Measurements from ENCODE around the gene CIC. TPM values are rescaled to one million over a fixed set of nuclear protein-coding genes. Genes with fewer than 3 reads are reported as not detected.

CIC gene
- total RNA-seq, 1 donor from 2014 or later, result 15.4 TPM

GRCh38 chr19:42287827-42288107, 18.7 kb downstream of the CIC start:
- DNase-seq (ENCODE audit: low read depth, low spot score), result no peak

- no peak for DNase-seq (ENCODE audit: low read depth, low spot score)
Observed at GRCh38 chr19:42288387-42288786, 19.3 kb downstream of the CIC start.

GRCh38 chr19:42288881-42289555, 20.0 kb downstream of the CIC start:
- DNase-seq (ENCODE audit: low read depth, low spot score), result no peak

GRCh38 chr19:42289556-42290041, 20.5 kb downstream of the CIC start:
- DNase-seq (ENCODE audit: low read depth, low spot score), result no peak

- no peak for DNase-seq (ENCODE audit: low read depth, low spot score)
Observed at GRCh38 chr19:42290136-42290522, 21.1 kb downstream of the CIC start.

GRCh38 chr19:42290523-42291434, 21.7 kb downstream of the CIC start:
- no peak for DNase-seq (ENCODE audit: low read depth, low spot score)

GRCh38 chr19:42291435-42291810, 22.4 kb downstream of the CIC start:
- no peak for DNase-seq (ENCODE audit: low read depth, low spot score)

- no peak for DNase-seq (ENCODE audit: low read depth, low spot score)
Observed at GRCh38 chr19:42292042-42292960, 23.2 kb downstream of the CIC start.

- DNase-seq (ENCODE audit: low read depth, low spot score), result no peak
Observed at GRCh38 chr19:42292963-42293362, 23.9 kb downstream of the CIC start.

GRCh38 chr19:42293540-42293939, 24.5 kb downstream of the CIC start:
- DNase-seq (ENCODE audit: low read depth, low spot score), result no peak

GRCh38 chr19:42293948-42294347, 24.9 kb downstream of the CIC start:
- DNase-seq (ENCODE audit: low read depth, low spot score), result no peak

- DNase-seq (ENCODE audit: low read depth, low spot score), result no peak
Observed at GRCh38 chr19:42294471-42295137, 25.6 kb downstream of the CIC start.

GRCh38 chr19:42295342-42295741, 26.3 kb downstream of the CIC start:
- DNase-seq (ENCODE audit: low read depth, low spot score), result no peak

- DNase-seq (ENCODE audit: low read depth, low spot score), result no peak
Observed at GRCh38 chr19:42295831-42296525, 26.9 kb downstream of the CIC start.

- DNase-seq (ENCODE audit: low read depth, low spot score), result no peak
Observed at GRCh38 chr19:42297039-42297438, 28.0 kb downstream of the CIC start.

GRCh38 chr19:42301646-42302203, 32.7 kb downstream of the CIC start, which contains the start of gene PRR19:
Gene PRR19 (plus strand): TSS chr19:42302132. CDS start chr19:42309585, 7,453 bp downstream.
- no peak for DNase-seq (ENCODE audit: low read depth, low spot score)

GRCh38 chr19:42303101-42303464, 34.0 kb downstream of the CIC start:
- no peak for DNase-seq (ENCODE audit: low read depth, low spot score)

- no peak for DNase-seq (ENCODE audit: low read depth, low spot score)
Observed at GRCh38 chr19:42303876-42304275, 34.8 kb downstream of the CIC start.

GRCh38 chr19:42306646-42307045, 37.6 kb downstream of the CIC start:
- no peak for DNase-seq (ENCODE audit: low read depth, low spot score)

- DNase-seq (ENCODE audit: low read depth, low spot score), result no peak
Observed at GRCh38 chr19:42309686-42310085, 40.6 kb downstream of the CIC start.
